ENCODE data around the gene SLC39A8. TPM values are rescaled to one million over a fixed set of nuclear protein-coding genes. Genes with fewer than 3 reads are reported as not detected.

Gene SLC39A8
- 10.4 and 11.1 TPM in 2 replicates for total RNA-seq

DNA sequence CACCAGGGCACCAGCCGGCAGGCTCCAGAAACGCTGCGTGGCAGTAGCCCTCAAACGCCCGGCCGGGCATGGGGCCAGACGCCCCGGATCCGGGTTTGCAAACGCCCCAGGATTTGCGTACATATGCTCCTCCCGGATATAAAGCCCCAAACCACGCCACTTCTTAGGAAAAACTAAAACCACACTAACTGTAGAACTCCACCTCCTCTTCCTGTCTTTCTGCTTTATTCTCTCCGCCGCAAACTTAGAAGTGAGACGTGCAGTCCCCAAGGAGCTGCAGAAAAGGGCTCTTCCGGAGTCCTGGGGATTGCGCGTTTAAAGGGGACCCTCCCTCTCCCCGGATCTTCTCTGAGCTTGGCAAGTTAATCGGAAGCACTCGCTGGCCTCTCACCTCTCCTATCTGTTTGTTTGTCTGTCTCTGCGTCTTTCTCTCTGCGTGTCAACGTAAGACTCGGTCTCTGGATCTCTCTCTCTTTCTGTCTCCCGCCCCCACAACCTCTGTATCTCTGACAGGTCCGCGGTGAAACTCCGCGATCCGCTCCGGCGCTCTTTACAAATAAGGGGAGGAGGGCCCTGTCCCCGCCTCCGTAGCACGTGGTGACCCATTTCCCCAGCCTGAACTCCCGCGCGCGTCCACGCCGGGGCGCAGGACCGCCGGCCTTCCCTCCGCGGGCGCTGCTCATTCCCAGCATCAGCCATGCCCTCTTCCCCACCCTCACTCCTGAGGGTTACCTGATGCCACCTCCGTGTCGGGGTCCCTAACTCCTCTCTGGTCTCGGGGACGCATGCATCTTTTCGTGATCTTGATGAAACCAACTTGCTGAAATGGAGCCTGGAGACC lies at the start of gene SLC39A8:
SLC39A8 (minus strand) TSS at position 529 of the 841 bp plus-strand sequence. CDS start 820 bp downstream, outside the sequence.

Other genes with a start within 250 kb of the SLC39A8 start
- gene NFKB1, start 155.9 kb upstream of the SLC39A8 start, total RNA-seq: 40.7 and 57.9 TPM in 2 replicates

Data from smooth muscle cell of the umbilical artery (primary cell).